Naive B cell (primary cell): ENCODE data around the gene CFL2. TPM values are rescaled to one million over a fixed set of nuclear protein-coding genes. Genes with fewer than 3 reads are reported as not detected.
"Not testable (repeated sequence)": the region's sequence is repeated elsewhere in the genome, so short reads cannot be mapped to it uniquely, and the experiment has no call there.

Experiments used
- ATAC-seq, 2 donors: fragments of 150-1000 bp; cut with Tn5 transposase; 2 replicates each; pipeline ENCODE4 v1.10.0; 2021; ENCODE audit warnings: low read depth in 2 of 2, mild to moderate bottlenecking in 2 of 2, moderate library complexity in 2 of 2
- DNase-seq: peaks from one replicate; pipeline ENCODE4 v3.0.0; 2022
- H3K27ac Mint-ChIP-seq, 6 donors: one replicate each; pipeline ENCODE4 v1.8.0; 2020 to 2022; ENCODE audit warnings: mild to moderate bottlenecking in 6 of 6, mixed read lengths in 6 of 6, moderate library complexity in 5 of 6, inconsistent platforms in 2 of 6
- H3K27me3 Mint-ChIP-seq, 3 donors: one replicate each; pipeline ENCODE4 v1.8.0; 2021 to 2022; ENCODE audit warnings: mixed read lengths in 3 of 3, mild to moderate bottlenecking in 1 of 3
- H3K36me3 Mint-ChIP-seq, 2 donors: one replicate each; pipeline ENCODE4 v1.8.0; 2020 to 2022; ENCODE audit warnings: mixed read lengths in 2 of 2, inconsistent platforms in 1 of 2, mild to moderate bottlenecking in 1 of 2
- H3K4me1 Mint-ChIP-seq, 3 donors: one replicate each; pipeline ENCODE4 v1.8.0; 2020 to 2022; ENCODE audit warnings: mixed read lengths in 3 of 3, inconsistent platforms in 1 of 3, mild to moderate bottlenecking in 1 of 3, moderate library complexity in 1 of 3
- H3K4me3 Mint-ChIP-seq, 8 donors: one replicate each; pipeline ENCODE4 v1.8.0; 2020 to 2022; ENCODE audit warnings: mild to moderate bottlenecking in 8 of 8, mixed read lengths in 8 of 8, moderate library complexity in 8 of 8, inconsistent platforms in 2 of 8
- H3K9me3 Mint-ChIP-seq, 7 donors: one replicate each; pipeline ENCODE4 v1.8.0; 2020 to 2022; ENCODE audit warnings: mixed read lengths in 7 of 7, mild to moderate bottlenecking in 5 of 7, inconsistent platforms in 2 of 7, moderate library complexity in 1 of 7
- polyA plus RNA-seq, 6 donors: library from polyadenylated mRNA; unstranded; fragments of 300-500 nt; fragmentation: Illumina TruSeq; gene quantifications; one replicate each; pipeline ENCODE4 v1.2.3, GENCODE V29; 2021; ENCODE audit warnings: low read depth in 6 of 6

The CFL2 gene
- polyA plus RNA-seq, 6 donors from 2014 or later: 8.9 to 26.9 (median 19.3) TPM

DNA sequence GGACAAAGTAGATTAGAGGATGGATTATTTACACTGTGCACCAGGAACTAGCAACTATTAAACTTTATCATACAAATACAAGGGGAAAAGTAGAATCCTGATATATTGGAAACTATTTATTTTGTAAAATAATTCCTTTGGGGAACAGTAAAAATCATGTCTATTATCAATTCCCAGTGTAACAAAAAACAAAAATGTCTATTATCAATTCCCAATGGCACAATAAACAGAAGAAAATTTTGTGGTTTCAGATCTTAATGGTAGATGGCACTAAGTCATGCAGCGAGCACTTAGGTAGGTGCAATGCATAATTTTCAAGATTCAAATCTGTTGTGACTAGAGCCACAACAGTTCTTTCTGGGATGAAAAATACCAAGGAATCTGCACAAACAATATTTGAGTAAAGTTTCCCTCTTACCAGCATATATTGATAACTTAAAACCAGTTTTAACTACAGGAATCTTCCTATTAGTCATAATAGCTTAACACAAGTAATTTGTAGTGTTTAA lies 13.7 kb downstream of the CFL2 start:
- no peak overlapping the region for H3K4me3 Mint-ChIP-seq
- no peak for DNase-seq
- H3K27ac Mint-ChIP-seq: peak overlapping the region in 1 of 6 donors; percentile 22
- no peaks in the 10 kb centered on the region for H3K4me1 Mint-ChIP-seq
- no peaks in the 10 kb centered on the region for H3K27me3 Mint-ChIP-seq
- H3K36me3 Mint-ChIP-seq: no peaks in the 10 kb centered on the region
- H3K9me3 Mint-ChIP-seq: no peaks in the 10 kb centered on the region
- ATAC-seq: no peak

DNA sequence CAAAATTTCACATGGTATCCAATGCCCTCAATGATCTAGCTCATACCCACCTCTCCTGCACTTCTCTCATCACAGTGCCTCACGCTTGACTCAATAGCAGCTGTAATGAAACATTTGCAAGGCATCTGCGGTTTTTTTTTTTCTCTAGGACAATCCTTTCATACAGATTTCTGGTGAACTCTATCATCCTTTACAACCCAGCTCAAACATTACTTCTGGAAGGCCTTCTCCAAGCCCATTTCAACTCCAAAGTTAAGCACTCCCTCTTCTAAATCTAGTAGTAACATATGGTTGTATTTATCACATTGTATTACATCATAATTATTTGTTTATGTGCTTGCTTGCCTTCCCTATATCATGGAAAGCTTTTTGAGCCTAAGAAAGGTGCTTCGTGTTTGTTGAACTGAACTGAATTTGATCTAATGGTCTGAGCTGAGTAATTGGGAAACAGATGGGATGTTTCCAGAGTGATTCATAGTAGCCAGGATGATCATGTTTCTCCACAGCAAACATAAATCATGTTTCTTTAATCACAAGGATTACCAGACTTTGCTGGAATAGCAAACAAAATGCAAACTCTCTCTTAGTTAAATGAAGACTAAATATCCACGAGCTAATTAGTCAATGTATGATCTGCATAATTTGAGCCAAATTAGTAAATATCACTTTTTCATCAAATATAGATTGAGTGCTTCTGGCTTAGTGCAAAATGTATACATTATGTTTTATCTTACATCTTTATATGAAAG lies 14.3 kb downstream of the CFL2 start:
- H3K4me3 Mint-ChIP-seq: no peak overlapping the region
- no peak for ATAC-seq
- H3K27ac Mint-ChIP-seq: peak overlapping the region in 2 of 6 donors; percentile 22 to 49
- DNase-seq: no peak
- H3K9me3 Mint-ChIP-seq: no peaks in the 10 kb centered on the region
- no peaks in the 10 kb centered on the region for H3K36me3 Mint-ChIP-seq
- H3K27me3 Mint-ChIP-seq: no peaks in the 10 kb centered on the region
- H3K4me1 Mint-ChIP-seq: no peaks in the 10 kb centered on the region

DNA sequence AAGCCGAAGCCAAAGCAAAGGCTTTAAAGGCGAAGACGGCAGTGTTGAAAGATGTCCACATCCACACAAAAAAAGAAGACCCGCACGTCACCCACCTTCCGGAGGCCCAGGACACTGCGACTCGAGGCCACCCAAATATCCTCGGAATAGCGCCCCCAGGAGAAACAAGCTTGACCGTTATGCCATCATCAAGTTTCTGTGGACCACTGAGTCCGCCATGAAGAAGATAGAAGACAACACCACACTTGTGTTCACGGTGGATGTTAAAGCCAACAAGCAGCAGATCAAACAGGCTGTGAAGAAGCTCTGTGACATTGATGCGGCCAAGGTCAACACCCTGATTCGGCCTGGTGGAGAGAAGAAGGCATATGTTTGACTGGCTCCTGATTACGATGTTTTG lies 20.2 kb downstream of the CFL2 start:
- not testable (repeated sequence) for H3K4me1 Mint-ChIP-seq, H3K27ac Mint-ChIP-seq, H3K27me3 Mint-ChIP-seq, ATAC-seq, H3K36me3 Mint-ChIP-seq, H3K4me3 Mint-ChIP-seq, DNase-seq, H3K9me3 Mint-ChIP-seq

DNA sequence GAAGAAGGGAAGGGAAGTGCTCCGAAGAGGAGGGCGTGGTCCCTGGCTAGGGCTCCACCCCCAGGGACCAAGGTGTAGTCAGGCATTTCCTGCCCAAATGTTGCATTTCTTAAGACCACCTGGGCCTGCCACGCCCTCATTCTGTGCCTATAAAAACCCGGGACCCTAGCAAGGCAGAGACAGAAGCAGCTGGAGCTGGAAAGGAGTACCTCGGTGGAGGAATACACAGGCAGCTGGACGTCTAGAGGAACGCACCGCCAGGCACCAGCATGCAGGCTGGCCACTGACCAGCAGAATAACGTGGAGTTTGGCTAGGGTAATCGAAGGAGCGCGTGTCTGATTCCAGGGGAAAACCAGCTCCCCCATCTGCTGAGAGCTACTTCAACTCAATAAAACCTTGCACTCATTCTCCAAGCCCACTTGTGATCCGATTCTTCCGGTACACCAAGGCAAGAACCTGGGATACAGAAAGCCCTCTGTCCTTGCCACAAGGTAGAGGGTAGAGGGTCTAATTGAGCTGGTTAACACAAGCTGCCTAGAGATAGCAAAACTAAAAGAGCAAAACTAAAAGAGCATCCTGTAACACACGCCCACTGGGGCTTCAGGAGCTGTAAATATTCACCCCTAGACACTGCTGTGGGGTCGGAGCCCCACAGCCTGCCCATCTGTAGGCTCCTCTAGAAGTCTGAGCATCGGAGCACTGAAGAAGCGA lies 21.0 kb downstream of the CFL2 start:
- Mint-ChIP-seq H3K27ac (peak overlapping the region in 1 of 6 donors; percentile 79), H3K27me3 (peaks cover 0 to 4% (median 4%) of the 10 kb centered on the region in 3 donors), H3K4me3 (peak overlapping the region in 7 of 8 donors; percentile 45 to 80 (median 71)), H3K9me3 (peaks cover 0 to 2% (median 0%) of the 10 kb centered on the region in 7 donors), H3K36me3 (no peaks in the 10 kb centered on the region), H3K4me1 (peaks cover 9% of the 10 kb centered on the region in 3 donors)
- peak in 1 of 2 donors; percentile 37 for ATAC-seq
- DNase-seq: no peak

DNA sequence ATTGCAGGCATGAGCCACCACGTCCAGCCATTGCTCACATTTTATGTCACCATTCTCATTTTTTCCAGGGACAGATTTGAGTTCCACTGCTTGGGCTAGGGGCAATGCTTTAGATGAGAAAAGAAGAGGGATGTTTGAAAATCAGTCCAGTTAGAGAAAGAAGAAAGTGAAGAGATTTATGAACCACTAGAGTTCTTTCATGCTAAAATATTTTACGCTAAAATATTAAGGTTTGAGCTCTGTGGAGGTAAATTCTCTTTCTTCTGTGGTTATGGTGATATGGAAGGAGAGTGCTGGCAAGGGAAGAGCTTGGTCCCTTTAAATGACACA lies 21.5 kb downstream of the CFL2 start:
- H3K4me1 Mint-ChIP-seq: peaks cover 9% of the 10 kb centered on the region in 3 donors
- ATAC-seq (no peak), DNase-seq (no peak)
- peaks cover 0 to 2% (median 0%) of the 10 kb centered on the region in 7 donors for H3K9me3 Mint-ChIP-seq
- H3K36me3 Mint-ChIP-seq: no peaks in the 10 kb centered on the region
- peak overlapping the region in 5 of 8 donors; percentile 45 to 77 (median 71) for H3K4me3 Mint-ChIP-seq
- H3K27ac Mint-ChIP-seq: peak overlapping the region in 3 of 6 donors; percentile 22 to 83 (median 79)
- peaks cover 0 to 4% (median 4%) of the 10 kb centered on the region in 3 donors for H3K27me3 Mint-ChIP-seq

DNA sequence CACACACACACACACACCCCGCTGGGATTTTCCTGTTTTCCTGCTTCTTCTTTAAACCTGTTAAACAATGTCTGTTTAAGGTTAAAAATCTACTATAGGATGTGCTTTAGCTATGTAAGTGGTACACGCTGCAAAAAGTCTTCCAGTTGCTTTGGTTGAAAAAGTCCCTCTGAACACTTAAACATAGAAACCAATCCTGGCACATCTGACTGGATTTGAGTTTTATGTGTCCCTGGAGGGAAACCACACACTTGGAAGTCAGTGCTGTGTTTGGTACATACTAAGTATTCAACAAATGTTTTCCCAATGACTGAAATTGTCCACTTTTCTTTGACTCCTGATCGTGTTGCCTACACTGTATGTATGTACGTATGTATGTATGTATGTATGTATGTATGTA lies 22.0 kb downstream of the CFL2 start:
- Mint-ChIP-seq H3K27me3 (peaks cover 0 to 4% (median 4%) of the 10 kb centered on the region in 3 donors), H3K4me1 (peaks cover 9% of the 10 kb centered on the region in 3 donors), H3K9me3 (peaks cover 0 to 2% (median 0%) of the 10 kb centered on the region in 7 donors), H3K4me3 (peak overlapping the region in 2 of 8 donors; percentile 34 to 68), H3K27ac (peak overlapping the region in 1 of 6 donors; percentile 83), H3K36me3 (no peaks in the 10 kb centered on the region)
- DNase-seq: no peak
- ATAC-seq: no peak

DNA sequence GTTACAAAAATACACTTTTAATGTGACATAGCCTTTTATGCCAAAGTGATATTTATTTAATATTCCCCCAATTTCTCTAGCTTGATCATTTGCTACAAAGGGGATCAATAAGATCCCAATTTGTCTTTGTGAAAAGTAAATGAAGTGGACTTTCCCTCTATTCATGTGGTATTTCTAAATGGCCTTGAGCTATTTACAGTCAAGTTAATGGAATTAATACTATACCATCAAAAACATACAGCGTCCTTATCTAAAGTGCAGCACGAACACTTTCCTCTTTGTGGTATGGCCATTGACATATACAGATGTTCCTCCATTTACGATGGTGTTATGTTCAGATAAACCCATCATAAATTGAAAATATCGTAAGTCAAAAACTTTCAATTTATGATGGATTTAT lies 23.2 kb downstream of the CFL2 start:
- Mint-ChIP-seq H3K27me3 (peaks cover 4 to 7% (median 4%) of the 10 kb centered on the region in 3 donors), H3K4me3 (no peak overlapping the region), H3K9me3 (peaks cover 0 to 2% (median 0%) of the 10 kb centered on the region in 7 donors), H3K27ac (no peak overlapping the region), H3K36me3 (no peaks in the 10 kb centered on the region), H3K4me1 (peaks cover 9% of the 10 kb centered on the region in 3 donors)
- no peak for ATAC-seq
- no peak for DNase-seq

DNA sequence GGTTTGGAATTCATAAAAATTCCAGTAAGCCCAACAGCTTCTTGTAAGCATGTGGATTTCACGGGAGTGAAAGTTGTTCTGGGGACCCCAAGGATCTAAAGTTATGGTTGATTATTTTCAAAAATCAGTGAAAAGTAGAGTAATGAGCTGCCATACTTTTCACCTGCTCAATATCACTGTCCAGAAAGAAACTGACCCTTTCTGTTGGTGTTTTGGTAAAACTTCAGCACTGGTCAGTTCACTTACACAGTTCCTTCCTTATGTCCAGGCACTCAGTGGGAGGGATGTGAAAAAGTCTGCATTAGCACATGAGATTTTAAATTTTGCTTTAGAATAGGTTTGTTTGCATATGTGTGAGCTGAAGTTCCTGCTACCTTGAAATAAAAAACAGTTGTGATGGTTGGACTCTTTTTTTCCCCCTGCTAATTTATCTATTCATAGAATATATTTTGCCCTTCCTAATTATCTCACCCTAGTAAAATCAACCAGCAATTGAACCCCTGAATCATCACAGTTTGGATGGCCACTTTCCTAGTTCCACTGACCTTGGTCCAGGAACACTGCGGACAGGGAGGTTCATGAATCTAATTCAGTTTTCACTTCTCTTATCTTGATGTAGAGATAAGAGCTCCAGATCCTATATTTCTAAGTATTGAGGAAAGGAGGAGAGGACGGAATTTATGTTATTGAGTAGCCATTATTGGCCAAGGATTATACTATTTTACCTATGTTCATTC lies 25.8 kb downstream of the CFL2 start:
- peaks cover 9% of the 10 kb centered on the region in 3 donors for H3K4me1 Mint-ChIP-seq
- H3K27me3 Mint-ChIP-seq: peaks cover 4 to 18% (median 14%) of the 10 kb centered on the region in 3 donors
- H3K9me3 Mint-ChIP-seq: peaks cover 0 to 2% (median 0%) of the 10 kb centered on the region in 7 donors
- no peak for DNase-seq
- ATAC-seq: no peak
- H3K36me3 Mint-ChIP-seq: no peaks in the 10 kb centered on the region
- H3K4me3 Mint-ChIP-seq: no peak overlapping the region
- H3K27ac Mint-ChIP-seq: peak overlapping the region in 1 of 6 donors; percentile 48

DNA sequence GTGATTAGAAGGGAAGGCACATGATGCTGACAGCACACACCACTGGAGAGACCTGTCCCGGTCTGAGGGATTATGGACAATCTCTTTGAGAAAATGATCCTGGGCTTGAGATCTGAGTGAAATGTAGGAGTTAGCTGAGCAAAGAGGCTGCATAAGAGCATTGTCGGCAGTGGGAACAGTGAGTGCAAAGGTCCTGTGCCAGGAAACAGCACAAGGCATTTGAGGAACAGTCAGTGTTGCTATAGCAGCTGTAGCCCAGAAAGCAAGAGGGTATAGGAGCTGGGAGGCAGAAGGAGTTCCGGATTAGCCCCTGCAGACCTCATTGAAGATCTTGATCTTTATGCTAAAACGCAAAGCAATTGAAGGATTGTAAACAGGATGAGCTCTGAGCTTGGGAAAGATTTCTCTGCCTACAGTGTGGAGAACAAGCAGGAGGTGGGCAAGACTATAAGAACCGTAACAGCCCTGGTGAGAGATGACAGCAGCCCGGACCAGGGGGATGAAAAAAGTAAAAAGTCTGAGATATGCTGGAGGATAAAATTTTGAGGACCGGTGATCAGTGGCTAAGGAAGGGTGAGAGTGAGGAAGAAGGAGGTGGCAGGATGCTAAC lies 28.5 kb downstream of the CFL2 start:
- ATAC-seq: no peak
- Mint-ChIP-seq H3K4me3 (no peak overlapping the region), H3K9me3 (peaks cover 0 to 2% (median 0%) of the 10 kb centered on the region in 7 donors), H3K27me3 (peaks cover 4 to 18% (median 14%) of the 10 kb centered on the region in 3 donors), H3K4me1 (no peaks in the 10 kb centered on the region), H3K36me3 (no peaks in the 10 kb centered on the region), H3K27ac (peak overlapping the region in 2 of 6 donors; percentile 27 to 62)
- DNase-seq: no peak

DNA sequence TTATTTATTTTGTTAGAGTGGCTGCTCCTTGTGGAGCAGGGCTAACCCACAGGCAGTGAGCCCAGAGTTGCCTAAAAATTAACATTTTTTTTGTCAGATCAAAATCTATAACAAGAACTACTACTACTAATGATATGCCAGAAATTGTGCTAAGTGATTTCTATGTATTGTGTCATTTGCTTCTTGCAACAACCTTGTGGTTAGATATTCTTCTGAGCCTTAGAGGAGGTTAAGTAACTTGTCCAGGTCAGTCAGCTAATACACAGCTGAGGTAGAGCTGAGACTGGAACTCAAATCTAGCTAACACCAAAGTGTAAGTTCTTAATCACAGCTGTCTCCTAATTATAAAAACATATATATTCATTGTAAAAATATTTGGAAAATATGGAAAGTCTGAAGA lies 29.8 kb downstream of the CFL2 start:
- Mint-ChIP-seq H3K4me1 (no peaks in the 10 kb centered on the region), H3K27me3 (peaks cover 4 to 18% (median 9%) of the 10 kb centered on the region in 3 donors), H3K9me3 (no peaks in the 10 kb centered on the region), H3K36me3 (no peaks in the 10 kb centered on the region), H3K4me3 (no peak overlapping the region), H3K27ac (no peak overlapping the region)
- ATAC-seq (no peak), DNase-seq (no peak)

DNA sequence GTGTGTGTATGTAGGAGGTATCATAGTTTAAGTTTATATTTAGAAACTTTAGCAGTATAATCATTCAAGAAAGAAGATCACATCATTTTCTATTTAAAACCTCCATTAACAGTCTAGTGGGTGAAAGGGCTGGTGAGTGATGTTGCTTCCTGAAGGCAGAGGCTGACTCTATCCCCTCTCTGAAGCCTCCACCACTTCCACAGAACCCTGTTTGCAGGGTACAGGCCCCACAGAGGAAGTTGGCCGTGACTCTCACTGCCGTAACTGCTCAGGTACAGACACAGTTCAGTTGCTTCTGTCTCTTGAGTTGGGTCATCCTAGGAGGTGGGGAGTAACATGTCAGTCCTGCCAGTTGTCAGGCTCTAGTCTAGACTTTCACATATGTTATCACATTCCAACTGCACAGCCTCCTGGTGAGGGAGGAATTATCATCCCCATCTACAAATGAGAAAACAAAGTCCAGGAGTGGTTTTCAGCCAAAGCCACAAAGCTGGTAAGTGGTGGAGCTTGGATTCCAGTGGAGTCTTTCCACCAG lies 31.5 kb downstream of the CFL2 start:
- Mint-ChIP-seq H3K36me3 (no peaks in the 10 kb centered on the region), H3K4me3 (no peak overlapping the region), H3K4me1 (no peaks in the 10 kb centered on the region), H3K27ac (no peak overlapping the region), H3K27me3 (peaks cover 0 to 18% (median 9%) of the 10 kb centered on the region in 3 donors), H3K9me3 (no peaks in the 10 kb centered on the region)
- DNase-seq (no peak), ATAC-seq (no peak)

DNA sequence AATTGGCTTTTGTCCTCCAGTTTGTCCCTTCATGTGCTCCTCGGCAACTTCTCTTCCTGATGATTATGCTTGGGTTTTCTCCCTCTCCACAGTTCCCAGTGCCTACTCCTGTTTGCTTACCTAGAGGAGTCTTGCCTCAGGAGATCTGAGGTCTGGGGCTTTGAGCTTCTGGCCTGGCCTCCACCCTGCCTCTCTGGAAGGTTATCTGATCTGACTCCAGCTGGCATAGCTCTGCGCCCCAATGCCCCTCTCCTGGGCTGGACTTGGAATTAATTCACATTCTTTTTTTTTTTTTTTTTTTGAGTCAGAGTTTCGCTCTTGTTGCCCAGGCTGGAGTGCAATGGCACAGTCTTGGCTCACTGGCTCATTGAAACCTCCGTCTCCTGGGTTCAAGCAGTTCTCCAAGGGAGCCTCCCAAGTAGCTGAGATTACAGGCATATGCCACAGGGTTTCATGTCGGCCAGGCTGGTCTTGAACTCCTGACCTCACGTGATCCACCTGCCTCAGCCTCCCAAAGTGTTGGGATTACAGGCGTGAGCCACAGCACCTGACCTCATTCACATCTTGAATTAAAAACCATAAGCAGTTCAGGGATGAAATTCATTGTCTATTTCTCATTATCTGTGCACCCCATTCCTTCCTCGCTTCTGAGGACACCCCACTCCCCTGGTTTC lies 33.5 kb downstream of the CFL2 start:
- Mint-ChIP-seq H3K36me3 (no peaks in the 10 kb centered on the region), H3K27me3 (peaks cover 0 to 12% (median 4%) of the 10 kb centered on the region in 3 donors), H3K4me1 (no peaks in the 10 kb centered on the region), H3K4me3 (no peak overlapping the region), H3K9me3 (no peaks in the 10 kb centered on the region), H3K27ac (peak overlapping the region in 1 of 6 donors; percentile 65)
- DNase-seq (no peak), ATAC-seq (no peak)
